WTC11 (cell line): Measurements from ENCODE around the gene PIGU.
"Not testable (repeated sequence)": the region's sequence is repeated elsewhere in the genome, so short reads cannot be mapped to it uniquely, and the experiment has no call there.

Experiments used
- CBFB ChIP-seq: sonication (generic); formaldehyde crosslinking; IDR thresholded peaks from 2 replicates; pipeline ENCODE4 v1.8.1; 2022; ENCODE audit warnings: mild to moderate bottlenecking, low read depth, missing genetic modification reagents
- CTCF ChIP-seq: fragments of 200-600 bp; IDR thresholded peaks from 2 replicates; pipeline ENCODE4 v1.8.0; 2022; ENCODE audit warnings: antibody characterized with exemption
- FOXJ3 ChIP-seq: sonication (generic); formaldehyde crosslinking; IDR thresholded peaks from 2 replicates; pipeline ENCODE4 v1.9.0; 2021; ENCODE audit warnings: missing genetic modification reagents, mild to moderate bottlenecking, borderline replicate concordance
- SMAD3 ChIP-seq: sonication (generic); formaldehyde crosslinking; IDR thresholded peaks from 2 replicates; pipeline ENCODE4 v1.8.0; 2022; ENCODE audit warnings: missing genetic modification reagents, mild to moderate bottlenecking, borderline replicate concordance
- USF1 ChIP-seq: sonication (generic); formaldehyde crosslinking; IDR thresholded peaks from 2 replicates; pipeline ENCODE4 v1.8.0; 2022; ENCODE audit warnings: mild to moderate bottlenecking, missing genetic modification reagents
- ZNF317 ChIP-seq: sonication (generic); formaldehyde crosslinking; IDR thresholded peaks from 2 replicates; pipeline ENCODE4 v1.8.1; 2023; ENCODE audit warnings: low read depth, mild to moderate bottlenecking, moderate library complexity, missing genetic modification reagents, borderline replicate concordance
- TF ChIP-seq, protein P1 (sequence below): sonication (generic); formaldehyde crosslinking; IDR thresholded peaks from 2 replicates; pipeline ENCODE4 v1.8.0; 2022; ENCODE audit warnings: mild to moderate bottlenecking, missing genetic modification reagents
- TF ChIP-seq, protein P2 (sequence below): sonication (generic); formaldehyde crosslinking; conservative IDR thresholded peaks from 2 replicates; pipeline ENCODE4 v1.8.1; 2023; ENCODE audit warnings: mild to moderate bottlenecking, low read depth, missing genetic modification reagents, moderate library complexity
- TF ChIP-seq, protein P3 (sequence below): sonication (generic); formaldehyde crosslinking; IDR thresholded peaks from 2 replicates; pipeline ENCODE4 v1.8.1; 2022; ENCODE audit warnings: low read depth, missing genetic modification reagents, borderline replicate concordance
- TF ChIP-seq, protein P4 (sequence below): sonication (generic); formaldehyde crosslinking; IDR thresholded peaks from 2 replicates; pipeline ENCODE4 v1.8.0; 2022; ENCODE audit warnings: missing genetic modification reagents

DNA sequence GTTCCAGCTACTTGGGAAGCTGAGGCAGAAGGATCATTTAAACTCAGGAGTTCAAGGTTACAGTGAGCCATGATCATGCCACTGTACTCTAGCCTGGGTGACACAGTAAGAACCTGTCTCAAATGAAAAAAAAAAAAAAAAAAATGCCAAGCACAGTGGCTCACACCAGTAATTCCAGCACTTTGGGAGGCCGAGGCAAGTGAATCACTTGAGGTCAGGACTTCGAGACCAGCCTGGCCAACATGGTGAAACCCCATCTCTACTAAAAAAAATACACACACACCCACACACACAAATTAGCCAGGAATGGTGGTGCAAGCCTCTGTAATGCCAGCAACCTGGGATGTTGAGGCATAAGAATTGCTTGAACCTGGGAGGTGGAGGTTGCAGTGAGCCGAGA is 45.7 kb upstream of the PIGU start:
- not testable (repeated sequence) for TF ChIP-seq CTCF; USF1 (CRISPR knock-in tag); FOXJ3 (CRISPR knock-in tag); ZNF317 (CRISPR knock-in tag); CBFB (CRISPR knock-in tag); SMAD3 (CRISPR knock-in tag)
- TF ChIP-seq, protein P1, sequence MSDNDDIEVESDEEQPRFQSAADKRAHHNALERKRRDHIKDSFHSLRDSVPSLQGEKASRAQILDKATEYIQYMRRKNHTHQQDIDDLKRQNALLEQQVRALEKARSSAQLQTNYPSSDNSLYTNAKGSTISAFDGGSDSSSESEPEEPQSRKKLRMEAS = not testable (repeated sequence)
- TF ChIP-seq, protein P2, sequence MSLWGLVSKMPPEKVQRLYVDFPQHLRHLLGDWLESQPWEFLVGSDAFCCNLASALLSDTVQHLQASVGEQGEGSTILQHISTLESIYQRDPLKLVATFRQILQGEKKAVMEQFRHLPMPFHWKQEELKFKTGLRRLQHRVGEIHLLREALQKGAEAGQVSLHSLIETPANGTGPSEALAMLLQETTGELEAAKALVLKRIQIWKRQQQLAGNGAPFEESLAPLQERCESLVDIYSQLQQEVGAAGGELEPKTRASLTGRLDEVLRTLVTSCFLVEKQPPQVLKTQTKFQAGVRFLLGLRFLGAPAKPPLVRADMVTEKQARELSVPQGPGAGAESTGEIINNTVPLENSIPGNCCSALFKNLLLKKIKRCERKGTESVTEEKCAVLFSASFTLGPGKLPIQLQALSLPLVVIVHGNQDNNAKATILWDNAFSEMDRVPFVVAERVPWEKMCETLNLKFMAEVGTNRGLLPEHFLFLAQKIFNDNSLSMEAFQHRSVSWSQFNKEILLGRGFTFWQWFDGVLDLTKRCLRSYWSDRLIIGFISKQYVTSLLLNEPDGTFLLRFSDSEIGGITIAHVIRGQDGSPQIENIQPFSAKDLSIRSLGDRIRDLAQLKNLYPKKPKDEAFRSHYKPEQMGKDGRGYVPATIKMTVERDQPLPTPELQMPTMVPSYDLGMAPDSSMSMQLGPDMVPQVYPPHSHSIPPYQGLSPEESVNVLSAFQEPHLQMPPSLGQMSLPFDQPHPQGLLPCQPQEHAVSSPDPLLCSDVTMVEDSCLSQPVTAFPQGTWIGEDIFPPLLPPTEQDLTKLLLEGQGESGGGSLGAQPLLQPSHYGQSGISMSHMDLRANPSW (CRISPR knock-in tag) = not testable (repeated sequence)
- TF ChIP-seq, protein P3, sequence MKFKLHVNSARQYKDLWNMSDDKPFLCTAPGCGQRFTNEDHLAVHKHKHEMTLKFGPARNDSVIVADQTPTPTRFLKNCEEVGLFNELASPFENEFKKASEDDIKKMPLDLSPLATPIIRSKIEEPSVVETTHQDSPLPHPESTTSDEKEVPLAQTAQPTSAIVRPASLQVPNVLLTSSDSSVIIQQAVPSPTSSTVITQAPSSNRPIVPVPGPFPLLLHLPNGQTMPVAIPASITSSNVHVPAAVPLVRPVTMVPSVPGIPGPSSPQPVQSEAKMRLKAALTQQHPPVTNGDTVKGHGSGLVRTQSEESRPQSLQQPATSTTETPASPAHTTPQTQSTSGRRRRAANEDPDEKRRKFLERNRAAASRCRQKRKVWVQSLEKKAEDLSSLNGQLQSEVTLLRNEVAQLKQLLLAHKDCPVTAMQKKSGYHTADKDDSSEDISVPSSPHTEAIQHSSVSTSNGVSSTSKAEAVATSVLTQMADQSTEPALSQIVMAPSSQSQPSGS (CRISPR knock-in tag) = not testable (repeated sequence)
- TF ChIP-seq, protein P4, sequence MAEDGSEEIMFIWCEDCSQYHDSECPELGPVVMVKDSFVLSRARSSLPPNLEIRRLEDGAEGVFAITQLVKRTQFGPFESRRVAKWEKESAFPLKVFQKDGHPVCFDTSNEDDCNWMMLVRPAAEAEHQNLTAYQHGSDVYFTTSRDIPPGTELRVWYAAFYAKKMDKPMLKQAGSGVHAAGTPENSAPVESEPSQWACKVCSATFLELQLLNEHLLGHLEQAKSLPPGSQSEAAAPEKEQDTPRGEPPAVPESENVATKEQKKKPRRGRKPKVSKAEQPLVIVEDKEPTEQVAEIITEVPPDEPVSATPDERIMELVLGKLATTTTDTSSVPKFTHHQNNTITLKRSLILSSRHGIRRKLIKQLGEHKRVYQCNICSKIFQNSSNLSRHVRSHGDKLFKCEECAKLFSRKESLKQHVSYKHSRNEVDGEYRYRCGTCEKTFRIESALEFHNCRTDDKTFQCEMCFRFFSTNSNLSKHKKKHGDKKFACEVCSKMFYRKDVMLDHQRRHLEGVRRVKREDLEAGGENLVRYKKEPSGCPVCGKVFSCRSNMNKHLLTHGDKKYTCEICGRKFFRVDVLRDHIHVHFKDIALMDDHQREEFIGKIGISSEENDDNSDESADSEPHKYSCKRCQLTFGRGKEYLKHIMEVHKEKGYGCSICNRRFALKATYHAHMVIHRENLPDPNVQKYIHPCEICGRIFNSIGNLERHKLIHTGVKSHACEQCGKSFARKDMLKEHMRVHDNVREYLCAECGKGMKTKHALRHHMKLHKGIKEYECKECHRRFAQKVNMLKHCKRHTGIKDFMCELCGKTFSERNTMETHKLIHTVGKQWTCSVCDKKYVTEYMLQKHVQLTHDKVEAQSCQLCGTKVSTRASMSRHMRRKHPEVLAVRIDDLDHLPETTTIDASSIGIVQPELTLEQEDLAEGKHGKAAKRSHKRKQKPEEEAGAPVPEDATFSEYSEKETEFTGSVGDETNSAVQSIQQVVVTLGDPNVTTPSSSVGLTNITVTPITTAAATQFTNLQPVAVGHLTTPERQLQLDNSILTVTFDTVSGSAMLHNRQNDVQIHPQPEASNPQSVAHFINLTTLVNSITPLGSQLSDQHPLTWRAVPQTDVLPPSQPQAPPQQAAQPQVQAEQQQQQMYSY = not testable (repeated sequence)
